Activated B cell treated with CpG ODN at 0.5 μM for 24 hours (primary cell): ENCODE data around the gene PTPRO. TPM values are rescaled to one million over a fixed set of nuclear protein-coding genes. Genes with fewer than 3 reads are reported as not detected.

ENCODE experiments used
- ATAC-seq: fragments of 200-7000 bp; cut with Tn5 transposase; one replicate; pipeline ENCODE4 v1.10.0; 2021; ENCODE audit warnings: low read depth, mild to moderate bottlenecking, moderate library complexity
- CTCF ChIA-PET: fragments of 350-600 bp; sonication (Branson Sonifier 250); formaldehyde crosslinking; loops from one replicate; lab custom pipeline; 2021; ENCODE audit warnings: antibody characterized with exemption; lab: Charles Lee
- POLR2A ChIA-PET: fragments of 350-600 bp; sonication (Branson Sonifier 250); formaldehyde crosslinking; loops from one replicate; lab custom pipeline; 2021; ENCODE audit warnings: antibody characterized with exemption; lab: Charles Lee
- DNase-seq: peaks from one replicate; pipeline ENCODE4 v3.0.0; 2022
- H3K27ac Mint-ChIP-seq: one replicate; pipeline ENCODE4 v1.8.0; 2020; ENCODE audit warnings: mixed read lengths
- H3K27me3 Mint-ChIP-seq: one replicate; pipeline ENCODE4 v1.8.0; 2021; ENCODE audit warnings: mixed read lengths
- H3K36me3 Mint-ChIP-seq: one replicate; pipeline ENCODE4 v1.8.0; 2021; ENCODE audit warnings: low read depth, mixed read lengths
- H3K4me1 Mint-ChIP-seq: one replicate; pipeline ENCODE4 v1.8.0; 2021; ENCODE audit warnings: mixed read lengths
- H3K4me3 Mint-ChIP-seq: one replicate; pipeline ENCODE4 v1.8.0; 2020; ENCODE audit warnings: mild to moderate bottlenecking, mixed read lengths
- H3K9me3 Mint-ChIP-seq: one replicate; pipeline ENCODE4 v1.8.0; 2020; ENCODE audit warnings: mixed read lengths
- CTCF ChIP-seq: fragments of 200-600 bp; IDR thresholded peaks from one replicate; pipeline ENCODE4 v1.8.0; 2022; ENCODE audit warnings: antibody characterized with exemption, mild to moderate bottlenecking
- intact Hi-C: fragments of 100-400 bp; cut with micrococcal nuclease; formaldehyde crosslinking; loops from one replicate; pipeline ENCODE4 v1.15.1; 2024
- total RNA-seq: library from RNA; stranded (reverse); gene quantifications from 2 replicates; pipeline ENCODE4 v1.2.3, GENCODE V29; 2022

Gene PTPRO
- total RNA-seq, 1 donor from 2014 or later = 23.9 TPM

GRCh38 chr12:15600223-15600935, 278.1 kb downstream of the PTPRO start:
- intact Hi-C loops = no loop called here
- ATAC-seq (no peak), DNase-seq (no peak)
- H3K4me1 Mint-ChIP-seq = no peaks in the 10 kb centered on the region
- ChIA-PET CTCF (no interaction called here), POLR2A (no interaction called here)
- H3K27ac Mint-ChIP-seq = no peak overlapping the region
- no peak overlapping the region for H3K4me3 Mint-ChIP-seq
- H3K27me3 Mint-ChIP-seq = no peaks in the 10 kb centered on the region
- H3K36me3 Mint-ChIP-seq = peaks cover 24% of the 10 kb centered on the region
- H3K9me3 Mint-ChIP-seq = no peaks in the 10 kb centered on the region
- no peak for TF ChIP-seq CTCF

GRCh38 chr12:15601210-15601800, 279.0 kb downstream of the PTPRO start:
- intact Hi-C loops = no loop called here
- no peak for DNase-seq
- POLR2A ChIA-PET = no interaction called here
- Mint-ChIP-seq H3K4me3 (no peak overlapping the region), H3K27ac (no peak overlapping the region), H3K9me3 (no peaks in the 10 kb centered on the region), H3K36me3 (peaks cover 15% of the 10 kb centered on the region), H3K4me1 (no peaks in the 10 kb centered on the region), H3K27me3 (no peaks in the 10 kb centered on the region)
- TF ChIP-seq CTCF = no peak
- CTCF ChIA-PET = no interaction called here
- ATAC-seq = no peak

- TF ChIP-seq CTCF = no peak
- Mint-ChIP-seq H3K4me1 (no peaks in the 10 kb centered on the region), H3K9me3 (no peaks in the 10 kb centered on the region), H3K27ac (no peak overlapping the region), H3K36me3 (peaks cover 8% of the 10 kb centered on the region), H3K4me3 (no peak overlapping the region), H3K27me3 (no peaks in the 10 kb centered on the region)
- DNase-seq (no peak), ATAC-seq (no peak)
- POLR2A ChIA-PET = no interaction called here
- intact Hi-C loops = no loop called here
- CTCF ChIA-PET = no interaction called here
These were observed 279.9 kb downstream of the PTPRO start for GRCh38 chr12:15602051-15602672.

- no peak for ATAC-seq
- no peaks in the 10 kb centered on the region for H3K4me1 Mint-ChIP-seq
- H3K27ac Mint-ChIP-seq = no peak overlapping the region
- DNase-seq = no peak
- no peaks in the 10 kb centered on the region for H3K9me3 Mint-ChIP-seq
- no peak overlapping the region for H3K4me3 Mint-ChIP-seq
- ChIA-PET CTCF (no interaction called here), POLR2A (no interaction called here)
- TF ChIP-seq CTCF = no peak
- H3K27me3 Mint-ChIP-seq = no peaks in the 10 kb centered on the region
- H3K36me3 Mint-ChIP-seq = no peaks in the 10 kb centered on the region
- intact Hi-C loops = no loop called here
These were observed 281.3 kb downstream of the PTPRO start for GRCh38 chr12:15603474-15604085.
